A673 (cell line): ENCODE data around the gene BICC1.

Experiments used
- EZH2 ChIP-seq: fragments of 200-600 bp; sonication (generic); IDR thresholded peaks from 2 replicates; pipeline ENCODE4 v1.6.1; 2017; ENCODE audit warnings: borderline replicate concordance, low read depth, mild to moderate bottlenecking, mixed read lengths, antibody characterized with exemption, low read length; ENCODE audit not compliant: poor library complexity, severe bottlenecking
- TF ChIP-seq, protein P1 (sequence below): fragments of 300-800, 200-600 bp; sonication (generic); conservative IDR thresholded peaks from 2 replicates; pipeline ENCODE4 v1.5.1; 2017; ENCODE audit warnings: low read depth, mild to moderate bottlenecking, antibody characterized with exemption, low read length, moderate library complexity, mixed read lengths

DNA sequence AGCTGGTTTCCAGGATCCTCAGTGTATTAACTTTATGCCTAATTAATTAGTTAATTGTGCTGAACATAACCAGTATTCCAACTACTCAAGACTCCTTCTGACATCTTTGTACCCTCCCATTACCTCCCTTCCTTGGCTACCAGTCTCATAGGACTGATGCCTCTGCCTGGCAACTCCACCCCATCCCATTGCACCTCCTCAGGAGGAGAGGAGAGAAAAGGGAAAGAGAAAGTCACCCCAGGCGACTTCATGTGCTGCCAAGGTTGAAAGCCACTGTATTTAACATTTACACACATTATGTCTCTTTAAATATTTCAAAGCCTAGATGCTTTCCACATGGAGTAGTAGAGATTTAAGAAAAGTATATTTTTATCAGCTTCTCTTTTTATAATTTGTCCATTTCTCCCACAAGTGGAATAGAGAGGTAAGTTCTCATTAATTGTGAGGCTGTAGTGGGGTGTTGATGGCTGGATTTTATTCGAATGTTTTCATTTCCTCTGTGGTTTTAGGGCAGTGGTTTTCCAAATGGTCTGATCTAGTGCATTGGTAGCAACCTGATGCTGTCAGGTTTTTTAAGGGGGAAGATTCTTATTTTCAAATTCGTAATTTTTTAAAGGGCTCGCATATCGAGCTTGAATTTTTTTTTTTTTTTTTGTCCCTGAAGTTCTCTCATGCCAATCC, 148.0 kb downstream of the BICC1 start:
- TF ChIP-seq, protein P1, sequence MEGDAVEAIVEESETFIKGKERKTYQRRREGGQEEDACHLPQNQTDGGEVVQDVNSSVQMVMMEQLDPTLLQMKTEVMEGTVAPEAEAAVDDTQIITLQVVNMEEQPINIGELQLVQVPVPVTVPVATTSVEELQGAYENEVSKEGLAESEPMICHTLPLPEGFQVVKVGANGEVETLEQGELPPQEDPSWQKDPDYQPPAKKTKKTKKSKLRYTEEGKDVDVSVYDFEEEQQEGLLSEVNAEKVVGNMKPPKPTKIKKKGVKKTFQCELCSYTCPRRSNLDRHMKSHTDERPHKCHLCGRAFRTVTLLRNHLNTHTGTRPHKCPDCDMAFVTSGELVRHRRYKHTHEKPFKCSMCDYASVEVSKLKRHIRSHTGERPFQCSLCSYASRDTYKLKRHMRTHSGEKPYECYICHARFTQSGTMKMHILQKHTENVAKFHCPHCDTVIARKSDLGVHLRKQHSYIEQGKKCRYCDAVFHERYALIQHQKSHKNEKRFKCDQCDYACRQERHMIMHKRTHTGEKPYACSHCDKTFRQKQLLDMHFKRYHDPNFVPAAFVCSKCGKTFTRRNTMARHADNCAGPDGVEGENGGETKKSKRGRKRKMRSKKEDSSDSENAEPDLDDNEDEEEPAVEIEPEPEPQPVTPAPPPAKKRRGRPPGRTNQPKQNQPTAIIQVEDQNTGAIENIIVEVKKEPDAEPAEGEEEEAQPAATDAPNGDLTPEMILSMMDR = no peak
- no peak for TF ChIP-seq EZH2
